ENCODE data around the gene NACA2. TPM values are rescaled to one million over a fixed set of nuclear protein-coding genes. Genes with fewer than 3 reads are reported as not detected.

The NACA2 gene
- 0.99 TPM for polyA plus RNA-seq (2013, experiment 1 of 2; ENCODE audit: insufficient read length)
- 1.5 TPM for polyA plus RNA-seq (2013, experiment 2 of 2; ENCODE audit: insufficient read length)

DNA sequence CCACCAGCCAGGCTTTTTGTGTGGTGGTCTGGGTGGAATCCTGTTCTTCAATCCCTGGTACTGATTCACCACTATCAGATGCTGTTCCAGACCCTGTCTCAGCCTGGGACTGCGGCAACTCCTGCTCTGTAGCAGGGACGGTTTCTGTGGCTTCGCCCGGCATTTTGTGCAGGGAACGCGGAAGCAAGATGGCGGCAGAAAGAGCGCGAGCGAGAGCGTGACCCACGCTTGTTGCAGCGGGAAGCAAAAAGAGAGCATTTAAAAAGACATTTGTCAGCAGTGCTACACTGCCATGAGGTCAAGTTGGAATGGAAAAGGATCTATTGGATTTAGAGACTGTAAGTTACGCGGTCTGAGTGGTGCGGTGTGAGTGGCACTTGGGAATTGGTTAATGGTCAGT, at the start of gene NACA2:
TSS of gene NACA2 (minus strand) at position 202 of the 400 bp plus-strand sequence. CDS start at position 163, 39 bp downstream.
- no peak for DNase-seq

DNA sequence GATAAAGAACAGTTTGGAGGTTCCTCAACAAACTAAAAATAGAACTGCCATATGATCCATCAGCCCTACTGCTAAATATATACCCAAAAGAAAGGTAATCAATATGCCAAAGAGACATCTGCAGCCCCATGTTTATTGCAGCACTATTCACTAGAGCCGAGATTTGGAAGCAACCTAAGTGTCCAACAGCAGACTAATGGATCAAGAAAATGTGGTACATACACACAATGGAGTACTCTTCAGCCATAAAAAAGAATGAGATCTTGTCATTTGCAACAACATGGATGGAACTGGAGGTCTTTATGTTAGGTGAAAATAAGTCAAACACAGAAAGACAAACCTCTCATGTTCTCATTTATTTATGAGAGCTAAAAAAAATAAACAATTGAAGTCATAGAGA, 48.8 kb upstream of the NACA2 start:
- DNase-seq, result no peak

DNA sequence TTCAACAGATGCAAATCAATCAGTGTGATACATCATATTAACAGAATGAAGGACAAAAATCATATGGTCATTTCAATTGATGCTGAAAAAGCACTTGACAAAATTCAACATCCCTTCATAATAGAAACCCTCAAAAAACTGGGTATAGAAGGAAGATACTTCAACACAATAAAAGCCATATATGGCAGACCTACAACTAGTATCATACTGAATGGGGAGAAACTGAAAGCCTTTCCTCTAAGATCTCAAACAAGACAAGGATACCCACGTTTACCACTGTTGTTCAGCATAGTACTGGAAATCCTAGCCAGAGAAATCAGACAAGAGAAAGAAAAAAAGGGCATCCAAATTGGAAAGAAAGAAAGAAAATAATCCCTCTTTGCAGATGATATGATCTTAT, 47.1 kb upstream of the NACA2 start:
- no peak for DNase-seq

DNA sequence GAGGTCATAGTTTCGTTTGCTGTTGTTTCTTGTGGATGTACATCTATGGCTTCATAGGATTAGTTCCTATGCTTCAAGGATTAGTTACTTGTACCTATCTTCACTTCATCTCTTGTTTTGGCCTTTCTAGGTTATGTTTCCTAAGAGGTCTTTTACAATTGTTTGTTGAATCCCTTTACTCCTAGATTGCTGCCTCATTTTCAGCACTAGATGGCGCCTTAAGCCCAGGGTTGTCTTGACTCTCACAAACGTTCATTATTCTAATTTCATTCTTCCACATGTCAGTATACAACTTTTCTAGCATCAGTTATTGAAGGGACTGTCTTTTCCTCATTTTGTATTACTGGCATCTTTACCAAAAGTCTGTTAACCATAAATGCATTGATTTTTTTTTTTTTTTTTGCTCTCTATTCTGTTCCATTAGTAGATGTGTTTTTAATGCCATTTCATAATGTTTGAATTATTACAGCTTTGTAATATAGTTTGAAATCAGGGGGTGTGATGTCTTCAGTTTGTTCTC, 45.0 kb upstream of the NACA2 start:
- peak; percentile 65 for DNase-seq

DNA sequence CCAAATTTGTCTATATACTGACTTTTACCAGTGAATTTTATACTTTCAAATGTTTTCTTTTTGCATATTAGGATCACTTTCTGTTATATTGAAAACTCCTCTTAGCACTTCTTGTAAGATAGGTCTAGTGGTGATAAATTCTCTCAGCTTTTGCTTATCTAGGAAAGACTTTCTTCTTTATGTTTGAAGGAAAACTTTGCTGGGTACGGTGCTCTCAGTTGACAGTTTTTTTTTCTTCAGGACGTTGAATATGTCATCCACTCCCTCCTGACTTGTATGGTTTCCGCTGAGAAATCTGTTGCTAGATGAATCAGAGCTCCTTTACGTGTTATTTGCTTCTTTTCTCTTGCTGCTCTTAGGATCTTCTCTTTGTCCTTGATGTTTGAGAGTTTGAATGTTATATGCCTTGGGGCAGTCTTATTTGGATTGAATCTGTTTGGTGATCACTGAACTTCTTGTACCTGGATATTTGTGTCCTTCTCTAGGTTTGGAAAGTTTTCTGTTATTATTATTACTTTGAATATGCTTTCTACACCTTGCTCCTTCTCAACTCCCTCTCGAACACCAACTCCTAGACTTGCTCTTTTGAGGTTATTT, 44.0 kb upstream of the NACA2 start:
- no peak for DNase-seq

DNA sequence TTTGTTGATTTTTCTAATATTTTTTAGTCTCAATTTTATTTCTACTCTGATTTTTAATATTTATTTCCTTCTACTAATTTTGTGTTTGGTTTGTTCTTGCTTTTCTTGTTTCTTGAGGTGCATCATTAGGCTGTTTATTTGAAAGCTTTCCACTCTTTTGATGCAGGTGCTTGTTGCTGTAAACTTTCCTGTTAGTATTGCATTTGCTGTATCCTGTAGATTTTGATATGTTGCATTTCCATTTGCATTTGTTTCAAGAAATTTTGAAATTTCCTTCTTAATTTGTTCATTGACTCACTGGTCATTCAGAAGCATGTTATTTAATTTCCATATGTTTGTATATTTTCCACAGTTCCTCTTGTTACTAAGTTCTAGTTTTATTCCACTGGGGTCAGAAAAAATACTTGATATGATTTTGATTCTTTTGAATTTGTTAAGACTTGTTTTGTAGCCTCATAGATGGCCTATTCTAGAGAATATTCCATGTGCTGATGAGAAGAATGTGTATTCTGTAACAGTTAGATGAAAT, 43.1 kb upstream of the NACA2 start:
- DNase-seq, result no peak

- DNase-seq, result no peak
Observed at GRCh38 chr17:61632826-61633225, 41.8 kb upstream of the NACA2 start.

DNA sequence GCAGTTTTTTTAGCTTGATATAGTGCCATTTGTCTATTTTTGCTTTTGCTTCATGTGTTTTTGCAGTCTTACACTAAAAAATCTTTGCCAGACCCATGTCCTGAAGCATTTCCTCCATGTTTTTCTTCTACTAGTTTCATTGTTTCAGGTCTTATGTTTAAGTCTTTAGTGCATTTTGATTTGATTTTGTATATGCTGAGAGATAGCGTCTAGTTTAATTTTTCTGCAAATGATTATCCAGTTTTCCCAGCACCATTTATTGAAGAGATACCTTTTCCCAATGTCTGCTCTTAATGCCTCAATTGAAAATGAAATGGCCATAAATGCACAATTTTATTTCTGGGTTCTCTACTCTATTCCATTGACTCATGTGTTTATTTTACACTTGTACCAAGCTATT, 40.8 kb upstream of the NACA2 start:
- DNase-seq, result no peak

- peak; percentile 19 for DNase-seq
Observed at GRCh38 chr17:61628158-61628557, 37.1 kb upstream of the NACA2 start.

GRCh38 chr17:61627658-61628057, 36.6 kb upstream of the NACA2 start:
- no peak for DNase-seq

DNA sequence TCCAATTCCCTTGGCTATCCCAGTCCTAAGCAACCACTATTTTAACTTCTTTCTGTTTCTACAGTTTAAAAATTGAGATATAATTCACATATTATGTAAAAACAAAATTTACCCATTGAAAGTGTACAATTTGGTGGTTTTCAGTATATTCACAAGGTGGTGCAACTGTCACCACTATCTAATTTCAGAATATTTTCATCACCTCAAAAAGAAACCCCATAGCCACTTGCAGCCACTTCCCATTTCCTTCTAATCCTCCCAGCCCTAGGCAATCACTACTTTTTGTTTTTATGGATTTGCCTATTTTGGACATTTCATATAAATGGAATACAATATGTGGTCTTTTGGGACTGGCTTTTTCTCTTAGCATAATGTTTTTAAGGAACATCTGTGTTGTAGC, 36.1 kb upstream of the NACA2 start:
- DNase-seq, result no peak

DNA sequence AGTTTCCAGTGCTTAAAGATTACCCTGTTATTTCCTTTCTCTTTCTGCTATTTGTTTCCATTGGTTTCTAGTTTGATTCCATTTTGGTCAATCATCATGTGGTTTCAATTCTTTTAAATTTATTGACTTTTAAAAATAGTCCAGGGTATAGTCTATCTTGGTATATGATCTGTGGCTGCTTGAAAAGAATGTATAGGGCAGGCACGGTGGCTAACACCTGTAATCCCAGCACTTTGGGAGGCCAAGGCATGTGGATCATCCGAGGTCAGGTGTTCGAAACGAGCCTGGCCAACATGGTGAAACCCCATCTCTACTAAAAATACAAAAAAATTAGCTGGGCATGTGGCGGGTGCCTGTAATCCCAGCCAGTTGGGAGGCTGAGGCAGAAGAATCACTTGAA, 34.5 kb upstream of the NACA2 start:
- DNase-seq, result no peak

- DNase-seq, result no peak
Observed at GRCh38 chr17:61624951-61625350, 33.9 kb upstream of the NACA2 start.

DNA sequence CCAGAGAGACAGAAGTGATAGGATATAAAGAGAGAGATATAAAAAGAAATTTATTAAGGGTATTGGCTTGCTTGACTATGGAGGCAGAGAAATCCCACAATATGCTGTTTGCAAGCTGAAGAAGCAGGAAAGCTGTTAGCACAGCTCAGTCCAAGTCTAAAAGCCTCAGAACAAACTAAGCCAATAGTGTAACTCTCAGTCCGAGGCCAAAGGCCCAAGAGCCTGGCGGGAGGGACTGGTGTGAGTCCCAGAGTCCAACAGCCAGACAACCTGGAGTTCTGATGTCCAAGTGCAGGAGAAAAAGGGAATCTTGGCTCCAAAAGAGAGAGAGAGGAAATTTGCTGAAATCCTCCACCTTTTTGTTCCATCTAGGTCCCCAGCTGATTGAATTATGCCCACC, 30.3 kb upstream of the NACA2 start:
- no peak for DNase-seq

DNA sequence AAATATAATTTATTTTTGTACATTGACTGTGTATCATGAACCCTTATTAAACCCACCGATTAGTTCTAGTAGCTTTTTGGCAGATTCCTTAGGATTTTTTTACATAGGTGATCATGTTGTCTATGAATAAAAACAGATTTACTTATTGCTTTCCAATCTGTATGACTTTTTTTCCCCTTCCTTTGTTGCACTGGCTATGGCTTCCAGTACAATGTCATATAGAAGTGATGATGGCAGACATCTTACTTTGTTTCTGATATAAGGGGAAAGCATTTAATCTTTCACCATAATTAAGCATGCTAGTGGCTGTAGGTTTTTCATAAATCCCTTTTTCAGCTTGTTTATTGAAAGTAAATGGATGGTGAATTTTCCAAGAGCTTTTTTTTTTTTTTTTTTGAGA, 28.9 kb upstream of the NACA2 start:
- DNase-seq, result no peak

GRCh38 chr17:61619493-61619892, 28.5 kb upstream of the NACA2 start:
- no peak for DNase-seq

DNA sequence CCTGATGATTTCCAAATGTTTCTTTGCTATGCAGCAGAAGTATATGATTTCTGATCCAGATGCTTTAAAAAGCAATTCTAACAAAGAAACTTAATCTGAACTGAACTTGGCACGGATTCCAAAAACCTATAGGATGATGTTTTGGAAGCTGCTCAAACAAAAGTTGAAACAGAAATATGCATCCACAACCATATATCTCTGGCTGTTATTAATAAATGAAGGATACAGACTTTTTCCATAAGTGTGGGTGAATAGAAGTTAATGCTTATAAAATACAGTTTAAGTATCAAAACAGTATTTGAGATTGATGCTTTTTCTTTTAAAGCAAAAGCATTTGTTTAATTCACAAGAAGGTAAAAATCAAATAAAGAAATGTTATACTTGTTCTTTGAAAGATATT, 27.9 kb upstream of the NACA2 start:
- DNase-seq, result no peak

GRCh38 chr17:61617330-61617729, 26.3 kb upstream of the NACA2 start:
- no peak for DNase-seq

DNA sequence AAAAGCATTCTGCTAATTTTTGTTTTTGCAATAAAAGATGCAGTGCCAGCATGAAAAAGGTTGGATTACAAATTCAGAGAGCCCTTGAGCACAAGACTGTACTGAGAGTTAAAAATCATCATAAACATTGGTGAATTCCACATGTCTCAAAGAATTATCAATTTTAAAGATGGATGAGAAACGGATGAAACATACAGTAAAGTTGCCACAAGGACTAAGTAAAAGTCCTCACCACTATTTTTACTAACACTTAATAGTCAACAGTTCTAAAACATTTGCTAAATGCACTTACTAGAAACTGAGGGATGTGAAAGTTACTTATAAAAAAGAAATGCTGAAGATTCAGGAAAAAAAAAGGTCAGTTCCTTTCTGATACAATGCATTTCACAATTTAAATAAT, 25.8 kb upstream of the NACA2 start:
- DNase-seq, result no peak

- no peak for DNase-seq
Observed at GRCh38 chr17:61614219-61614618, 23.2 kb upstream of the NACA2 start.

- no peak for DNase-seq
Observed at GRCh38 chr17:61611323-61611722, 20.3 kb upstream of the NACA2 start.

- no peak for DNase-seq
Observed at GRCh38 chr17:61605692-61606091, 14.7 kb upstream of the NACA2 start.

DNA sequence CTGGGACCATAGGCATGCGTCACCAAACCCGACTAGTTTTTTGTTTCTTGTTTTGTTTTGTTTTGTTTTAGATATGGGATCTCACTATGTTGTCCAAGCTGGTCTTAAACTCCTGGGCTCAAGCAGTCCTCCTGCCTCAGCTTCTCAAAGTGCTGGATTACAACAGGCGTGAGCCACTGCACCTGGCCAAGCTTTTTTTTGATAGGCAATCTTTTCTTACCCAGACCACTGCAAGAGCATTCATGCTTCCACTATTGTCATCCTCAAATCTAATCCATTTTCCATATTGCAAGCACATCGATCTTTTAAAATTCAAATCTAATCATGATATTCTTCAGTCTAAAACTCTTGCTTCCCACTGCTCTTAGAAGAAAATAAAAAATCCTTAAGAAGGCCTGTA, 10.3 kb upstream of the NACA2 start:
- DNase-seq, result no peak

- DNase-seq, result no peak
Observed at GRCh38 chr17:61600621-61601020, 9.6 kb upstream of the NACA2 start.

DNA sequence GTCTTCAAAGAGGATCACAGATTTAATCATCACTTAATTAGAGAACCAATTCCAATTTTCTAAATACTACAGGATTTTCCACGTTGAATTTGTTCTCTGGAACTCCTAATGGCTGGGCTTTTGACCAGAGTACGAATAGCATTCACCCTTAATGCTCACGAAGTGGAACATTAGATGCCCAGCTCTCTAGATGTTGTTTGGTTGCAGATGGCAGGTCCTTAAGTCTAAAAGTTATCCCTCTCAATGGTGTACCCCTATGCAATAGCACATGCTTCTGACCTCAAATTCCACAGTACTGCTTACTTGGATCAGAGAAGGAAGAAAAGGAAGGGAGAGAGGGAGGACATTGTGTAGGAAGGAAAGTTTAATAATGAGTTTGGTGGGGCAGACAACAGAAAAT, 8.6 kb upstream of the NACA2 start:
- DNase-seq, result no peak
